GM15510 (cell line): ENCODE results near the gene NISCH.

Experiments used
- POLR2A ChIP-seq: IDR thresholded peaks from 3 replicates; pipeline ENCODE4 v1.6.1; 2011; ENCODE audit warnings: borderline replicate concordance; ENCODE audit not compliant: insufficient read length; ENCODE audit errors: extremely low read depth

NISCH gene

GRCh38 chr3:52455283-52456168 is at the start of gene NISCH:
Gene NISCH, plus strand, starts transcription at chr3:52455604. Its CDS starts 38 bp downstream, at chr3:52455642.
- TF ChIP-seq POLR2A: peak; percentile 93

- TF ChIP-seq POLR2A: peak; percentile 13
Observed at GRCh38 chr3:52406231-52406661, 49.2 kb upstream of the NISCH start.

GRCh38 chr3:52406791-52407510 is 48.5 kb upstream of the NISCH start:
- TF ChIP-seq POLR2A: no peak

- TF ChIP-seq POLR2A: no peak
Observed at GRCh38 chr3:52407779-52408178, 47.6 kb upstream of the NISCH start.

- no peak for TF ChIP-seq POLR2A
Observed at GRCh38 chr3:52408466-52408865, 46.9 kb upstream of the NISCH start.

- no peak for TF ChIP-seq POLR2A
Observed at GRCh38 chr3:52415800-52416199, 39.6 kb upstream of the NISCH start.

- no peak for TF ChIP-seq POLR2A
Observed at GRCh38 chr3:52420388-52420787, 35.0 kb upstream of the NISCH start.

- no peak for TF ChIP-seq POLR2A
Observed at GRCh38 chr3:52422669-52423068, 32.7 kb upstream of the NISCH start.

GRCh38 chr3:52423173-52423572 is 32.2 kb upstream of the NISCH start:
- TF ChIP-seq POLR2A: no peak

GRCh38 chr3:52428151-52429005 is 27.0 kb upstream of the NISCH start:
- TF ChIP-seq POLR2A: no peak

- no peak for TF ChIP-seq POLR2A
Observed at GRCh38 chr3:52429031-52429430, 26.4 kb upstream of the NISCH start.

- no peak for TF ChIP-seq POLR2A
Observed at GRCh38 chr3:52429779-52430415, 25.5 kb upstream of the NISCH start.

GRCh38 chr3:52430416-52430810 is 25.0 kb upstream of the NISCH start:
- TF ChIP-seq POLR2A: no peak

- no peak for TF ChIP-seq POLR2A
Observed at GRCh38 chr3:52431459-52432223, 23.8 kb upstream of the NISCH start.

- no peak for TF ChIP-seq POLR2A
Observed at GRCh38 chr3:52432225-52432624, 23.2 kb upstream of the NISCH start.
